Activated CD8-positive, alpha-beta memory T cell treated with anti-CD3 and anti-CD28 coated beads, Interleukin-2, amount 50 U/mL, for 4 hours (primary cell): ENCODE data around the gene DGCR6L.
A peak's percentile ranks its signal among the peaks of the same experiment; 100 is the strongest.
"Not testable (repeated sequence)": the region's sequence is repeated elsewhere in the genome, so short reads cannot be mapped to it uniquely, and the experiment has no call there.

Experiments used
- DNase-seq: peaks from one replicate; pipeline ENCODE4 v3.0.0-alpha.2; 2020

DGCR6L gene

GRCh38 chr22:20319745-20320658 lies at the start of gene DGCR6L:
Gene DGCR6L (minus strand): TSS chr22:20320060. CDS start chr22:20319988, 72 bp downstream.
- DNase-seq = peak; percentile 98

GRCh38 chr22:20368875-20369274 lies 49.0 kb upstream of the DGCR6L start:
- DNase-seq = not testable (repeated sequence)

GRCh38 chr22:20366841-20367240 lies 47.0 kb upstream of the DGCR6L start:
- DNase-seq = not testable (repeated sequence)

- not testable (repeated sequence) for DNase-seq
These were observed 44.7 kb upstream of the DGCR6L start for GRCh38 chr22:20364335-20365260.

- DNase-seq = not testable (repeated sequence)
These were observed 42.5 kb upstream of the DGCR6L start for GRCh38 chr22:20362403-20362802.

- DNase-seq = not testable (repeated sequence)
These were observed 41.9 kb upstream of the DGCR6L start for GRCh38 chr22:20361752-20362229.

GRCh38 chr22:20360866-20361751 lies 41.2 kb upstream of the DGCR6L start:
- not testable (repeated sequence) for DNase-seq

GRCh38 chr22:20360261-20360660 lies 40.4 kb upstream of the DGCR6L start:
- DNase-seq = not testable (repeated sequence)

GRCh38 chr22:20358503-20359239 lies 38.8 kb upstream of the DGCR6L start:
- DNase-seq = not testable (repeated sequence)

- not testable (repeated sequence) for DNase-seq
These were observed 38.1 kb upstream of the DGCR6L start for GRCh38 chr22:20357967-20358366.

GRCh38 chr22:20356906-20357305 lies 37.0 kb upstream of the DGCR6L start:
- not testable (repeated sequence) for DNase-seq

GRCh38 chr22:20355939-20356636 lies 36.2 kb upstream of the DGCR6L start:
- DNase-seq = not testable (repeated sequence)

- no peak for DNase-seq
These were observed 34.5 kb upstream of the DGCR6L start for GRCh38 chr22:20354238-20354975.

GRCh38 chr22:20352536-20352935 lies 32.7 kb upstream of the DGCR6L start:
- DNase-seq = not testable (repeated sequence)

GRCh38 chr22:20346553-20346952 lies 26.7 kb upstream of the DGCR6L start:
- DNase-seq = not testable (repeated sequence)

GRCh38 chr22:20338291-20338690 lies 18.4 kb upstream of the DGCR6L start:
- DNase-seq = not testable (repeated sequence)

- not testable (repeated sequence) for DNase-seq
These were observed 17.9 kb upstream of the DGCR6L start for GRCh38 chr22:20337807-20338206.

- not testable (repeated sequence) for DNase-seq
These were observed 16.7 kb upstream of the DGCR6L start for GRCh38 chr22:20336561-20336960.

GRCh38 chr22:20328569-20328930 lies 8.7 kb upstream of the DGCR6L start:
- not testable (repeated sequence) for DNase-seq

GRCh38 chr22:20325996-20326395 lies 6.1 kb upstream of the DGCR6L start:
- not testable (repeated sequence) for DNase-seq
